Neural cell (in vitro differentiated cells): ENCODE results near the gene NFIX. TPM values are rescaled to one million over a fixed set of nuclear protein-coding genes. Genes with fewer than 3 reads are reported as not detected.

Experiments
- H2AFZ ChIP-seq: fragments of 200-600, 300-800 bp; sonication (generic), shearing (Covaris generic); 2 replicates; pipeline ENCODE4 v1.6.0; 2014; ENCODE audit warnings: low read depth, mild to moderate bottlenecking, antibody characterized with exemption, low read length, moderate library complexity
- H3F3A ChIP-seq: fragments of 200-600 bp; shearing (Covaris generic); 2 replicates; pipeline ENCODE4 v1.6.1; 2016; ENCODE audit warnings: mild to moderate bottlenecking, moderate library complexity, mixed read lengths, antibody characterized with exemption, low read length; ENCODE audit not compliant: insufficient read depth, poor library complexity, severe bottlenecking
- H3K27ac ChIP-seq: fragments of 200-600, 300-800 bp; sonication (generic), shearing (Covaris generic); 2 replicates; pipeline ENCODE4 v1.5.1; 2014; ENCODE audit warnings: mild to moderate bottlenecking, low read length, moderate library complexity
- H3K27me3 ChIP-seq: fragments of 300-800, 200-600 bp; sonication (generic), shearing (Covaris generic); 2 replicates; pipeline ENCODE4 v1.6.0; 2014; ENCODE audit warnings: mild to moderate bottlenecking, low read depth, low read length, moderate library complexity; ENCODE audit not compliant: insufficient read depth
- H3K36me3 ChIP-seq: fragments of 300-800, 200-600 bp; sonication (generic), shearing (Covaris generic); 2 replicates; pipeline ENCODE4 v1.5.1; 2014; ENCODE audit warnings: mild to moderate bottlenecking, antibody characterized with exemption, low read length, moderate library complexity; ENCODE audit not compliant: insufficient read depth
- H3K4me2 ChIP-seq: fragments of 300-800, 200-600 bp; sonication (generic), shearing (Covaris generic); 2 replicates; pipeline ENCODE4 v1.6.0; 2014; ENCODE audit warnings: mild to moderate bottlenecking, low read length
- H3K4me3 ChIP-seq: fragments of 300-800, 200-600 bp; sonication (generic), shearing (Covaris generic); 2 replicates; pipeline ENCODE4 v1.5.1; 2014; ENCODE audit warnings: mild to moderate bottlenecking, low read length, moderate library complexity
- H3K79me2 ChIP-seq: fragments of 200-600 bp; shearing (Covaris generic); replicated peaks from 2 replicates; pipeline ENCODE4 v1.6.0; 2014; ENCODE audit warnings: mild to moderate bottlenecking, low read length, moderate library complexity; ENCODE audit not compliant: insufficient read depth
- H3K9ac ChIP-seq: fragments of 300-800, 200-600 bp; sonication (generic), shearing (Covaris generic); 2 replicates; pipeline ENCODE4 v1.6.1; 2016; ENCODE audit warnings: mild to moderate bottlenecking, low read length, mixed read lengths
- H3K9me2 ChIP-seq: fragments of 200-600 bp; shearing (Covaris generic); 2 replicates; pipeline ENCODE4 v1.6.1; 2016; ENCODE audit warnings: mild to moderate bottlenecking, low read length, mixed read lengths; ENCODE audit not compliant: insufficient read depth
- H3K9me3 ChIP-seq: fragments of 200-600, 300-800 bp; sonication (generic), shearing (Covaris generic); 2 replicates; pipeline ENCODE4 v1.6.1; 2016; ENCODE audit warnings: mild to moderate bottlenecking, mixed run types, low read length, moderate library complexity, mixed read lengths
- H4K20me1 ChIP-seq: fragments of 200-600 bp; shearing (Covaris generic); 2 replicates; pipeline ENCODE4 v1.6.1; 2016; ENCODE audit warnings: mild to moderate bottlenecking, mixed run types; ENCODE audit not compliant: insufficient read depth
- CTCF ChIP-seq: fragments of 450-650 bp; IDR thresholded peaks from 2 replicates; pipeline ENCODE4 v1.5.1; 2014; ENCODE audit warnings: antibody characterized with exemption, mild to moderate bottlenecking, moderate library complexity; ENCODE audit not compliant: poor library complexity, severe bottlenecking
- EP300 ChIP-seq: fragments of 450-650 bp; conservative IDR thresholded peaks from 2 replicates; pipeline ENCODE4 v1.6.1; 2014; ENCODE audit warnings: antibody characterized with exemption, mild to moderate bottlenecking, moderate library complexity; ENCODE audit not compliant: poor library complexity, severe bottlenecking
- EZH2 ChIP-seq: fragments of 200-600, 300-800 bp; shearing (Covaris generic), sonication (generic); IDR thresholded peaks from 2 replicates; pipeline ENCODE4 v1.6.1; 2014; ENCODE audit warnings: antibody characterized with exemption, low read length, borderline replicate concordance, mild to moderate bottlenecking; ENCODE audit not compliant: insufficient read depth, poor library complexity, severe bottlenecking
- MXI1 ChIP-seq: fragments of 450-650 bp; conservative IDR thresholded peaks from 2 replicates; pipeline ENCODE4 v1.6.1; 2014; ENCODE audit warnings: antibody characterized with exemption, mild to moderate bottlenecking; ENCODE audit not compliant: poor library complexity, severe bottlenecking
- POLR2AphosphoS5 ChIP-seq: IDR thresholded peaks from 2 replicates; pipeline ENCODE4 v1.6.1; 2012
- RAD21 ChIP-seq: fragments of 450-650 bp; conservative IDR thresholded peaks from 2 replicates; pipeline ENCODE4 v1.6.1; 2014; ENCODE audit warnings: antibody characterized with exemption, mild to moderate bottlenecking, moderate library complexity
- REST ChIP-seq: IDR thresholded peaks from 2 replicates; pipeline ENCODE4 v1.6.1; 2012; ENCODE audit warnings: borderline replicate concordance
- SMC3 ChIP-seq: fragments of 450-650 bp; conservative IDR thresholded peaks from 2 replicates; pipeline ENCODE4 v1.6.1; 2014; ENCODE audit warnings: antibody characterized with exemption, mild to moderate bottlenecking, moderate library complexity; ENCODE audit not compliant: poor library complexity
- TAF1 ChIP-seq: IDR thresholded peaks from 2 replicates; pipeline ENCODE4 v1.6.1; 2012; ENCODE audit warnings: low read depth
- polyA plus RNA-seq: library from polyadenylated mRNA; depleted of rRNA; stranded (reverse); fragments of >200 nt; gene quantifications from 2 replicates; pipeline ENCODE4 v1.2.3, GENCODE V29; 2014

Gene NFIX
- polyA plus RNA-seq, 1 donor from 2014 or later: not detected

- H3K79me2 ChIP-seq: no peaks in the 10 kb centered on the region
- H3K4me3 ChIP-seq: no peak overlapping the region
Observed at GRCh38 chr19:13057147-13057572, 61.9 kb downstream of the NFIX start.

GRCh38 chr19:13057744-13058143, 62.5 kb downstream of the NFIX start:
- H3K4me3 ChIP-seq: no peak overlapping the region
- TF ChIP-seq REST (no peak), EP300 (no peak), MXI1 (no peak), CTCF (no peak), SMC3 (no peak)

More at GRCh38 chr19:13057147-13057572, 61.9 kb downstream of the NFIX start:
- Histone ChIP-seq H3K27ac (no peak overlapping the region), H3F3A (no peaks in the 10 kb centered on the region), H3K9me3 (no peaks in the 10 kb centered on the region), H3K27me3 (peaks cover 89% of the 10 kb centered on the region), H3K4me2 (no peak overlapping the region), H4K20me1 (no peaks in the 10 kb centered on the region), H2AFZ (no peak overlapping the region), H3K9ac (no peak overlapping the region), H3K9me2 (no peaks in the 10 kb centered on the region), H3K36me3 (no peaks in the 10 kb centered on the region)
- TF ChIP-seq EP300 (no peak), TAF1 (no peak), CTCF (no peak), SMC3 (no peak), REST (no peak), RAD21 (no peak), EZH2 (no peak), POLR2AphosphoS5 (no peak), MXI1 (no peak)

More at GRCh38 chr19:13057744-13058143, 62.5 kb downstream of the NFIX start:
- Histone ChIP-seq H3K4me2 (no peak overlapping the region), H3K27me3 (peaks cover 89% of the 10 kb centered on the region), H3K36me3 (no peaks in the 10 kb centered on the region), H4K20me1 (no peaks in the 10 kb centered on the region), H3K79me2 (no peaks in the 10 kb centered on the region), H3F3A (no peaks in the 10 kb centered on the region), H3K9me3 (no peaks in the 10 kb centered on the region), H2AFZ (no peak overlapping the region), H3K9me2 (no peaks in the 10 kb centered on the region), H3K27ac (no peak overlapping the region), H3K9ac (no peak overlapping the region)
